Measurements from ENCODE around the gene THADA. TPM values are rescaled to one million over a fixed set of nuclear protein-coding genes. Genes with fewer than 3 reads are reported as not detected.

Gene THADA
- total and polyA plus RNA-seq, 10 donors: 14.2 to 51.3 (median 40.0) TPM

DNA sequence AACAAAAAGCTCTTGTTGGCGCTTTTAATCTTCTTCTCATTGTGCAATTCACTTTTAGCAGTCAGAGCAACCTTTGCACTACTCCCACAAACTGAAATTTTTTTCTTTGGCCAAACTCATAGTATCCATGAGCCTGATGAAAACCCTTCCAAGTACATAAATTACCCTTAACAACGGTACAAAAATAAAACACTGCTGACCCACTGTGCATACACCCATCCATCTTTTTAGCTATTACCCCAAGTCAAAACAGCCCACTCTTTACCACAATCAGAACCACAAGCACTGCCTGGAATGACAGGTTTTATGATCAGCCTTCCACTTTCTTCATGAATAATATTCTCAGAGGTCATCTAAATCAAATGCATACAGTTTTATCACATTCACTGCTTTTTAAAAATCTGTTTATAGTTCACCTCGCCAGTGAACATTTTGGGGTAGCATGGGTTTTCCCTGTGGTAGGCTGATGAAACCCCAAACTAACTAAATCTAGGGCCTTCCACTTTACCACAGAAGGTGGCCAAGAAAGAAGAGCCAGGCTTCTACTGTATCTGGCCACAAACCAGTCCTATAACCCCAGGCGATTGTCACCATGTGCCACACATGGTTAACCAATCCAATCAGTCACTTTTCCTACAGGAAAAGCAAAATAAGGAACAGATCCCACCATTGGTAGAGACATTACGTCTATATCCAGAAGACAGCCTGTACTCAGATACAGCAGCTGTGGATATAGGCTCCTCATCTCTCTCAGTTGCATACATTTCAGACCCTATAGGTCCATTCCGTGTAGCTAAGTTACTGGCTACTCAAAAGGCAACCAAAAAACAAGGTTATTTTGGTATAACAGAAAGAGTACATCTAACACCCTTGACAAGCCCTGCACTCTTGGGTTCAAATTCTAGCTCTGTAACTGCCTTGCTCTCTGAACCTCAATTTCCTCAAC, 171.3 kb downstream of the THADA start:
- peaks cover 0 to 23% (median 0%) of the 10 kb centered on the region in 6 donors for H3K36me3 ChIP-seq
- H3K9me3 ChIP-seq: no peaks in the 10 kb centered on the region
- intact Hi-C loops (cut with DNase I; ENCODE audit: low total_unique reads): no loop called here
- H3K4me3 ChIP-seq: no peak overlapping the region
- 58 to 65% (median 61%) methylated on average over 6 of the region's 6 CpGs for WGBS, 5 donors
- no peak for DNase-seq
- peaks cover 6 to 54% (median 33%) of the 10 kb centered on the region in 6 donors for H3K4me1 ChIP-seq
- TF ChIP-seq, protein P1, sequence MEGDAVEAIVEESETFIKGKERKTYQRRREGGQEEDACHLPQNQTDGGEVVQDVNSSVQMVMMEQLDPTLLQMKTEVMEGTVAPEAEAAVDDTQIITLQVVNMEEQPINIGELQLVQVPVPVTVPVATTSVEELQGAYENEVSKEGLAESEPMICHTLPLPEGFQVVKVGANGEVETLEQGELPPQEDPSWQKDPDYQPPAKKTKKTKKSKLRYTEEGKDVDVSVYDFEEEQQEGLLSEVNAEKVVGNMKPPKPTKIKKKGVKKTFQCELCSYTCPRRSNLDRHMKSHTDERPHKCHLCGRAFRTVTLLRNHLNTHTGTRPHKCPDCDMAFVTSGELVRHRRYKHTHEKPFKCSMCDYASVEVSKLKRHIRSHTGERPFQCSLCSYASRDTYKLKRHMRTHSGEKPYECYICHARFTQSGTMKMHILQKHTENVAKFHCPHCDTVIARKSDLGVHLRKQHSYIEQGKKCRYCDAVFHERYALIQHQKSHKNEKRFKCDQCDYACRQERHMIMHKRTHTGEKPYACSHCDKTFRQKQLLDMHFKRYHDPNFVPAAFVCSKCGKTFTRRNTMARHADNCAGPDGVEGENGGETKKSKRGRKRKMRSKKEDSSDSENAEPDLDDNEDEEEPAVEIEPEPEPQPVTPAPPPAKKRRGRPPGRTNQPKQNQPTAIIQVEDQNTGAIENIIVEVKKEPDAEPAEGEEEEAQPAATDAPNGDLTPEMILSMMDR (IDR thresholded peaks at IDR 0.05 in 8 of 11, conservative IDR thresholded peaks at IDR 0.05 in 3 of 11): no peak
- no peak for TF ChIP-seq POLR2A (IDR thresholded peaks at IDR 0.05)
- no peak for TF ChIP-seq POLR2AphosphoS5 (IDR thresholded peaks at IDR 0.05)
- no peaks in the 10 kb centered on the region for H3K27me3 ChIP-seq (replicated peaks in 1 of 7)
- H3K27ac ChIP-seq: peak overlapping the region in 5 of 8 donors; percentile 32 to 83 (median 78)

DNA sequence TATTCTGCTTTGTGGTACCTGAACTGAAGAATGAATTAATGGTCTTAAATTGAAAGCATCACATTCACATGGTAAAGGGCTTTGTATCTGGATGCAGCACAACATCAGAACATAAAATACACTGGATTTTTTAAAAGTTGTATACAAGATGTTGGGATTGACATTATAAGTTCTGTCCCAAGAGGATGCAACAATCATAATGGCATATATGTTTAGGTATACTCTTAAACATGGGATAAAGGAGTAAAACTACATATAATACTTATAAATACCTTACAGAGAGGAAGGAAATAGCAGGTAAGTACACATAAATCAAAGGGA, 171.9 kb downstream of the THADA start:
- DNase-seq: no peak
- peaks cover 0 to 19% (median 0%) of the 10 kb centered on the region in 6 donors for H3K36me3 ChIP-seq
- H3K4me1 ChIP-seq: peaks cover 6 to 59% (median 33%) of the 10 kb centered on the region in 6 donors
- no peaks in the 10 kb centered on the region for H3K27me3 ChIP-seq (replicated peaks in 1 of 7)
- TF ChIP-seq POLR2A (IDR thresholded peaks at IDR 0.05): no peak
- TF ChIP-seq, protein P1 (IDR thresholded peaks at IDR 0.05 in 8 of 11, conservative IDR thresholded peaks at IDR 0.05 in 3 of 11): no peak
- TF ChIP-seq POLR2AphosphoS5 (IDR thresholded peaks at IDR 0.05): no peak
- peak overlapping the region in 1 of 8 donors; percentile 83 for H3K27ac ChIP-seq
- H3K9me3 ChIP-seq: no peaks in the 10 kb centered on the region
- intact Hi-C loops (cut with DNase I; ENCODE audit: low total_unique reads): no loop called here
- H3K4me3 ChIP-seq: no peak overlapping the region

DNA sequence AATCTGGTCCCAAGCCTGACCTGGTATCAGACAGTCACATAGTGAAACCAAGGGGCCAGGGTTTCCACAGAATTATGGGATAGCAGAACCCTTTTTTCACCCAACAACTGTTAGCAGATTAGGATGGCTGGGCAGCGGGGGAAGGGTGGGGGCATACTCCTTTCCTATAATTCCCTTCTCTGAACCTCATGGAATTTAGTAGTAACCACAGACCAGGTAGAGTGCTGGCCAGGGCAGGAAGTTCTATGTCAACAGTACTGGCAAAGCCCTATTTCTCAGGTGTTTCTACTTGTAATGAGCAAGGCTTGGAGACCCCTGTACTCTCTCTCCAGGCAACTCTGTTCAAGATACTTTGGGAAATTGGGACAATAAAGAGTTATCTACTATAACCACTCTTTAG, 174.6 kb downstream of the THADA start:
- 85 to 100% (median 98%) methylated on average over 1 of the region's 1 CpG for WGBS, 5 donors
- no peak overlapping the region for H3K27ac ChIP-seq

DNA sequence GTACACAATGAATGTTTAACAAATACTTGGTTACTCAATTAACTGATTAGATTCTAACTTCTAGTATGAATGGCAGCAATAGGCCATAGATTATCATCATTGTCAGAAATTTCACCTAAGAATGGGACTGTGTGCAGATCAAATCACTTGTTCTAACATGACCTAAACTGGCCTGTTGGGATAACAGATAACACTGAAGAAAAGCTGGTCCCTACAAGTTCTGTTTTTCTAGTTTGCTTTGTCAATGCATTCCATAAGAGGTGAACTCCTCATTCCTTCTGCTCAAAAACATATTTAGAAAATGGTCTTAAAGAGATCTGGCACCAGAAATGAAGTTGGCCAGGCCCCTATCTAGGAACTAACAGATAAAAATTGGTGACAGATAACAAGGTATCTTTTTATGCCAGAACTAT, 175.4 kb downstream of the THADA start:
- DNase-seq: no peak
- intact Hi-C loops (cut with DNase I; ENCODE audit: low total_unique reads): no loop called here
- H3K4me1 ChIP-seq: peaks cover 0 to 68% (median 21%) of the 10 kb centered on the region in 6 donors

More for the DNA sequence above, 174.6 kb downstream of the THADA start:
- no peak for DNase-seq
- Histone ChIP-seq H3K4me1 (peaks cover 4 to 70% (median 29%) of the 10 kb centered on the region in 6 donors), H3K9me3 (no peaks in the 10 kb centered on the region), H3K4me3 (no peak overlapping the region), H3K27me3 (replicated peaks in 1 of 7) (no peaks in the 10 kb centered on the region), H3K36me3 (no peaks in the 10 kb centered on the region)
- TF ChIP-seq, protein P1 (IDR thresholded peaks at IDR 0.05 in 8 of 11, conservative IDR thresholded peaks at IDR 0.05 in 3 of 11): no peak
- no peak for TF ChIP-seq POLR2A (IDR thresholded peaks at IDR 0.05)
- no peak for TF ChIP-seq POLR2AphosphoS5 (IDR thresholded peaks at IDR 0.05)
- intact Hi-C loops (cut with DNase I; ENCODE audit: low total_unique reads): no loop called here

More for the DNA sequence above, 175.4 kb downstream of the THADA start:
- TF ChIP-seq, protein P1 (IDR thresholded peaks at IDR 0.05 in 8 of 11, conservative IDR thresholded peaks at IDR 0.05 in 3 of 11): no peak
- TF ChIP-seq POLR2A (IDR thresholded peaks at IDR 0.05) (no peak), POLR2AphosphoS5 (IDR thresholded peaks at IDR 0.05) (no peak)
- H3K27ac ChIP-seq: no peak overlapping the region
- no peaks in the 10 kb centered on the region for H3K36me3 ChIP-seq
- H3K4me3 ChIP-seq: no peak overlapping the region
- no peaks in the 10 kb centered on the region for H3K9me3 ChIP-seq
- H3K27me3 ChIP-seq (replicated peaks in 1 of 7): no peaks in the 10 kb centered on the region
